HepG2 (cell line): ENCODE data around the gene NR4A2. TPM values are rescaled to one million over a fixed set of nuclear protein-coding genes. Genes with fewer than 3 reads are reported as not detected.

Source experiments
- AGO2 ChIP-seq: fragments of 200-400 bp; formaldehyde crosslinking; optimal IDR thresholded peaks from 2 replicates; pipeline ENCODE3; 2017; ENCODE audit warnings: mild to moderate bottlenecking, low read depth, low read length, moderate library complexity
- CEBPG ChIP-seq: IDR thresholded peaks from 2 replicates; pipeline ENCODE4 v1.6.1; 2016
- HMGA1 ChIP-seq: sonication (generic); formaldehyde crosslinking; conservative IDR thresholded peaks from 2 replicates; pipeline ENCODE4 v1.4.0; 2020; ENCODE audit warnings: missing genetic modification reagents
- HOXD1 ChIP-seq: sonication (generic); formaldehyde crosslinking; IDR thresholded peaks from 2 replicates; pipeline ENCODE4 v1.5.0; 2020; ENCODE audit warnings: missing genetic modification reagents
- KMT2A ChIP-seq: sonication (generic); formaldehyde crosslinking; IDR thresholded peaks from 2 replicates; pipeline ENCODE4 v1.4.0; 2020; ENCODE audit warnings: missing genetic modification reagents
- MTF2 ChIP-seq: sonication (generic); formaldehyde crosslinking; IDR thresholded peaks from 2 replicates; pipeline ENCODE4 v1.5.0; 2020; ENCODE audit warnings: missing genetic modification reagents, borderline replicate concordance
- NCOA1 ChIP-seq: sonication (generic); formaldehyde crosslinking; IDR thresholded peaks from 2 replicates; pipeline ENCODE4 v1.9.0; 2021; ENCODE audit warnings: missing genetic modification reagents
- RBFOX2 ChIP-seq: fragments of 200-400 bp; formaldehyde crosslinking; IDR thresholded peaks from 2 replicates; pipeline ENCODE4 v1.6.1; 2017; ENCODE audit warnings: low read depth, mild to moderate bottlenecking, low read length
- REL ChIP-seq: sonication (generic); formaldehyde crosslinking; conservative IDR thresholded peaks from 2 replicates; pipeline ENCODE4 v1.8.0; 2022; ENCODE audit warnings: mild to moderate bottlenecking, missing genetic modification reagents, moderate library complexity
- SALL1 ChIP-seq: sonication (generic); formaldehyde crosslinking; IDR thresholded peaks from 2 replicates; pipeline ENCODE4 v1.8.0; 2022; ENCODE audit warnings: mild to moderate bottlenecking, missing genetic modification reagents
- SRSF1 ChIP-seq: fragments of 200-400 bp; formaldehyde crosslinking; optimal IDR thresholded peaks from 2 replicates; pipeline ENCODE3; 2017; ENCODE audit warnings: mild to moderate bottlenecking, low read depth, low read length, moderate library complexity
- YEATS4 ChIP-seq: sonication (generic); formaldehyde crosslinking; IDR thresholded peaks from 2 replicates; pipeline ENCODE4 v1.4.0; 2020; ENCODE audit warnings: missing genetic modification reagents, borderline replicate concordance
- ZNF333 ChIP-seq: sonication (generic); formaldehyde crosslinking; IDR thresholded peaks from 2 replicates; pipeline ENCODE4 v1.4.0; 2020; ENCODE audit warnings: mild to moderate bottlenecking, missing genetic modification reagents, borderline replicate concordance
- ZNF572 ChIP-seq: sonication (generic); formaldehyde crosslinking; IDR thresholded peaks from 2 replicates; pipeline ENCODE4 v1.5.1; 2020; ENCODE audit warnings: mild to moderate bottlenecking, missing genetic modification reagents
- ZNF598 ChIP-seq: sonication (generic); formaldehyde crosslinking; IDR thresholded peaks from 2 replicates; pipeline ENCODE4 v1.5.1; 2020; ENCODE audit warnings: mild to moderate bottlenecking, missing genetic modification reagents, borderline replicate concordance
- ZNF775 ChIP-seq: sonication (generic); formaldehyde crosslinking; IDR thresholded peaks from 2 replicates; pipeline ENCODE4 v1.4.0; 2020; ENCODE audit warnings: missing genetic modification reagents, mild to moderate bottlenecking, moderate library complexity, borderline replicate concordance
- ZSCAN25 ChIP-seq: sonication (generic); formaldehyde crosslinking; IDR thresholded peaks from 2 replicates; pipeline ENCODE4 v1.8.0; 2022; ENCODE audit warnings: mild to moderate bottlenecking, missing genetic modification reagents
- polyA plus RNA-seq, 8 experiments: library from polyadenylated mRNA; depleted of rRNA in 3 of 8; stranded (reverse) in 7 of 8; unstranded in 1 of 8; fragments of >200 nt; fragmentation: Illumina TruSeq in 4 of 8; extraction: Trizol in 4 of 8; gene quantifications; 2 replicates each; pipeline versions ENCODE4 v1.2.1 to v1.2.3, GENCODE V29; 2011 to 2016; ENCODE audit warnings: low read depth in 4 of 8, missing spikeins in 1 of 8, mixed read lengths in 1 of 8; ENCODE audit not compliant: insufficient read depth in 1 of 8
- total RNA-seq, 5 experiments: library from RNA; depleted of rRNA; stranded (reverse); fragments of >200 nt; fragmentation: Illumina TruSeq; extraction: Trizol; gene quantifications; 2 replicates each; pipeline ENCODE4 v1.2.3, GENCODE V29; 2016; ENCODE audit warnings: low read depth in 1 of 5
- TF ChIP-seq, protein P1 (sequence below): sonication (generic); formaldehyde crosslinking; conservative IDR thresholded peaks from 2 replicates; pipeline ENCODE4 v1.8.0; 2022; ENCODE audit warnings: missing genetic modification reagents
- TF ChIP-seq, protein P2 (sequence below): sonication (generic); formaldehyde crosslinking; conservative IDR thresholded peaks from 2 replicates; pipeline ENCODE4 v1.5.0; 2020; ENCODE audit warnings: missing genetic modification reagents
- TF ChIP-seq, protein P3 (sequence below): IDR thresholded peaks from 2 replicates; pipeline ENCODE4 v1.6.1; 2016
- TF ChIP-seq, protein P4 (sequence below), 2 experiments: fragments of 450-650 bp in 1 of 2; sonication (generic) in 1 of 2; formaldehyde crosslinking; IDR thresholded peaks; 2 replicates each; pipeline versions ENCODE4 v1.5.0 to v1.8.0; 2020 to 2022; ENCODE audit warnings: mild to moderate bottlenecking in 1 of 2, missing genetic modification reagents in 1 of 2

The NR4A2 gene
- total and polyA plus RNA-seq, 2 of the 13 experiments (the other 11 are each of a cell fraction or from before 2014, with no cell fraction given), result not detected

DNA sequence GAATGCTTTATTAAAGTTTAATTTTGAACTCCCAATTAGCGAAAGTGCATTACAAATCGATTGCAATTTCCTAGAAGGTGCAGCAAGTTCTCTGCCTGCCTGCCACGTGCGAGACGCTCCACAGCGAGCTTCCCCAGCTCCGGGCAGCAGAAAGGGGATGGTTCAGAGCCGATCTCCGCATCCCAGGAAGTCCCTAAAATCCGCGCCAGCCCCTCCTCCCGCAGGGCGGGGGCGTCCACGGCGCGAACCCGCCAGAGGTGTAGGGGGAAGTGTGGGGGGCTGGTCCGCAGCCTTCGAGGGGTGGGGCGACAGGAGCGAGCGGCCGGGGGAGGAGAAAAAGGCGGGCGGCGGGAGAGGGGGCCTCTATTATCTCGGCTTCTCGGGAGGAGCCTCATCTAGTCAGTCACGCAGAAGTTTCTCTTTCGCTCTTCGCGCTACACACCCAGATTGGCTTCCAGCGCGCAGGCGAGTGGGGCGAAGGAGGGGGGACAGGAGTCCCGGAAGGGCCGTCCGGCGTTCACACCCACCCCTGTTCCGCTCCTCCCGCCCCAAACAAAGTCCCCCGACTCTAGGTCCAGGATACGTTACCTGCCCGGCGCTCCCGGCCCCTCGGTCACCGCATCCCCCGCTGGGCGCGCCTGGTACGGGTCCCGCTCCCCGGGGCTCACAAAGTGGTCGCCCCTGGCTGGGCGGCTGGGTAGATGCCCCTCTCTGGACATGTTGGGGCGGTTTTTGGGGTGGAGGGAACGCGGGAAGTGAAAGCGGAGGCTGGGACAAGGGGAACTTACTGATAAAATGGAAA lies 9.1 kb upstream of the NR4A2 start (continued):
- TF ChIP-seq, protein P1, sequence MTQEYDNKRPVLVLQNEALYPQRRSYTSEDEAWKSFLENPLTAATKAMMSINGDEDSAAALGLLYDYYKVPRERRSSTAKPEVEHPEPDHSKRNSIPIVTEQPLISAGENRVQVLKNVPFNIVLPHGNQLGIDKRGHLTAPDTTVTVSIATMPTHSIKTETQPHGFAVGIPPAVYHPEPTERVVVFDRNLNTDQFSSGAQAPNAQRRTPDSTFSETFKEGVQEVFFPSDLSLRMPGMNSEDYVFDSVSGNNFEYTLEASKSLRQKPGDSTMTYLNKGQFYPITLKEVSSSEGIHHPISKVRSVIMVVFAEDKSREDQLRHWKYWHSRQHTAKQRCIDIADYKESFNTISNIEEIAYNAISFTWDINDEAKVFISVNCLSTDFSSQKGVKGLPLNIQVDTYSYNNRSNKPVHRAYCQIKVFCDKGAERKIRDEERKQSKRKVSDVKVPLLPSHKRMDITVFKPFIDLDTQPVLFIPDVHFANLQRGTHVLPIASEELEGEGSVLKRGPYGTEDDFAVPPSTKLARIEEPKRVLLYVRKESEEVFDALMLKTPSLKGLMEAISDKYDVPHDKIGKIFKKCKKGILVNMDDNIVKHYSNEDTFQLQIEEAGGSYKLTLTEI (CRISPR knock-in tag), result no peak
- TF ChIP-seq CEBPG (CRISPR knock-in tag) (no peak), HOXD1 (CRISPR knock-in tag) (0 out of 2 replicates have a peak, but pooled peaks have one; percentile 17), SRSF1 (peak; percentile 64), AGO2 (no peak), RBFOX2 (peak; percentile 45; the same call in 1 of the 2 replicates), ZNF598 (CRISPR knock-in tag) (no peak), MTF2 (CRISPR knock-in tag) (peak; percentile 71; the same call in 1 of the 2 replicates), ZNF333 (CRISPR knock-in tag) (peak; percentile 56; the same call in 1 of the 2 replicates), NCOA1 (CRISPR knock-in tag) (no peak), KMT2A (CRISPR knock-in tag) (no peak), HMGA1 (CRISPR knock-in tag) (no peak), ZSCAN25 (CRISPR knock-in tag) (no peak), SALL1 (CRISPR knock-in tag) (no peak), REL (CRISPR knock-in tag) (no peak), YEATS4 (peak; percentile 50; the same call in 1 of the 2 replicates), ZNF572 (no peak), ZNF775 (no peak)
- TF ChIP-seq, protein P2, sequence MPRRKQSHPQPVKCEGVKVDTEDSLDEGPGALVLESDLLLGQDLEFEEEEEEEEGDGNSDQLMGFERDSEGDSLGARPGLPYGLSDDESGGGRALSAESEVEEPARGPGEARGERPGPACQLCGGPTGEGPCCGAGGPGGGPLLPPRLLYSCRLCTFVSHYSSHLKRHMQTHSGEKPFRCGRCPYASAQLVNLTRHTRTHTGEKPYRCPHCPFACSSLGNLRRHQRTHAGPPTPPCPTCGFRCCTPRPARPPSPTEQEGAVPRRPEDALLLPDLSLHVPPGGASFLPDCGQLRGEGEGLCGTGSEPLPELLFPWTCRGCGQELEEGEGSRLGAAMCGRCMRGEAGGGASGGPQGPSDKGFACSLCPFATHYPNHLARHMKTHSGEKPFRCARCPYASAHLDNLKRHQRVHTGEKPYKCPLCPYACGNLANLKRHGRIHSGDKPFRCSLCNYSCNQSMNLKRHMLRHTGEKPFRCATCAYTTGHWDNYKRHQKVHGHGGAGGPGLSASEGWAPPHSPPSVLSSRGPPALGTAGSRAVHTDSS (CRISPR knock-in tag), result no peak
- TF ChIP-seq, protein P3, sequence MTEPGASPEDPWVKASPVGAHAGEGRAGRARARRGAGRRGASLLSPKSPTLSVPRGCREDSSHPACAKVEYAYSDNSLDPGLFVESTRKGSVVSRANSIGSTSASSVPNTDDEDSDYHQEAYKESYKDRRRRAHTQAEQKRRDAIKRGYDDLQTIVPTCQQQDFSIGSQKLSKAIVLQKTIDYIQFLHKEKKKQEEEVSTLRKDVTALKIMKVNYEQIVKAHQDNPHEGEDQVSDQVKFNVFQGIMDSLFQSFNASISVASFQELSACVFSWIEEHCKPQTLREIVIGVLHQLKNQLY, result no peak
- TF ChIP-seq, protein P4, sequence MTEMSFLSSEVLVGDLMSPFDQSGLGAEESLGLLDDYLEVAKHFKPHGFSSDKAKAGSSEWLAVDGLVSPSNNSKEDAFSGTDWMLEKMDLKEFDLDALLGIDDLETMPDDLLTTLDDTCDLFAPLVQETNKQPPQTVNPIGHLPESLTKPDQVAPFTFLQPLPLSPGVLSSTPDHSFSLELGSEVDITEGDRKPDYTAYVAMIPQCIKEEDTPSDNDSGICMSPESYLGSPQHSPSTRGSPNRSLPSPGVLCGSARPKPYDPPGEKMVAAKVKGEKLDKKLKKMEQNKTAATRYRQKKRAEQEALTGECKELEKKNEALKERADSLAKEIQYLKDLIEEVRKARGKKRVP (CRISPR knock-in tag; IDR thresholded peaks at IDR 0.05), result peak in 1 of 2 experiments; percentile 38; a peak in 1 of 4 replicates
